NB4 (cell line): ENCODE measurements around the gene BOD1L2.

ENCODE experiments used
- DNase-seq: peaks from one replicate; pipeline ENCODE4 v3.0.0; 2010; ENCODE audit warnings: low read depth
- H3K4me3 ChIP-seq: one replicate; pipeline ENCODE4 v1.5.1; 2011; ENCODE audit warnings: mild to moderate bottlenecking, low read depth, low read length, moderate library complexity
- MYC ChIP-seq: IDR thresholded peaks from 2 replicates; pipeline ENCODE4 v1.6.1; 2011; ENCODE audit warnings: low read depth, low read length
- POLR2A ChIP-seq: IDR thresholded peaks from 2 replicates; pipeline ENCODE4 v1.6.1; 2011; ENCODE audit warnings: mild to moderate bottlenecking; ENCODE audit not compliant: insufficient read length; ENCODE audit errors: extremely low read depth
- TF ChIP-seq, protein P1 (sequence below): IDR thresholded peaks from 2 replicates; pipeline ENCODE4 v1.6.1; 2011; ENCODE audit warnings: low read depth, low read length
- TF ChIP-seq, protein P2 (sequence below): IDR thresholded peaks from one replicate; pipeline ENCODE4 v1.5.1; 2012; ENCODE audit warnings: low read depth, low read length

Gene BOD1L2

DNA sequence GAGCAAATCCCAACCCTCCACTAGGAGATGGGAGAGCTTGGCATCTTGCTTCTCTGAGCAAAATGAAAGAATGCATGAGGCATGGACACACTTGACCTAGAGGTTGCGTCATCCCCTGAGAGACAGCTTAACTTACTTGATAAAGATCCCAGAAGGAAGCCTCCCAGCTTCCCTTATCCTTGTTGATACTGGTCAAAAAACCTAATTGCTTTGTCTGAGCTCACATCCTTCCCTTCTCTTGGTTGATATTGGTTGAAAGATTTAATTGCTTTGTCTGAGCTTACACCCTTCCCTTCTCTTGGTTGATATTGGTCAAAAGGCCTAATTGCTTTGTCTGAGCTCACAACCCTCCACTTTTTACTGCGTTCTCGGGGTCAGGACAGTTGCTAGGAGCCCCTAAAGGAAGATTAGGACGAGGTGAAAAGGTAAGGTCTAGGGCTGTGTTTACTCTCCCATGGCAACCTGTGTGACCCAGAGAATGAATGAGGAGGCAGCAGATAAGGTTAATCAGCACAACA, 12.2 kb upstream of the BOD1L2 start:
- TF ChIP-seq MYC: no peak
- TF ChIP-seq, protein P1, sequence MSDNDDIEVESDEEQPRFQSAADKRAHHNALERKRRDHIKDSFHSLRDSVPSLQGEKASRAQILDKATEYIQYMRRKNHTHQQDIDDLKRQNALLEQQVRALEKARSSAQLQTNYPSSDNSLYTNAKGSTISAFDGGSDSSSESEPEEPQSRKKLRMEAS: no peak
- no peak overlapping the region for H3K4me3 ChIP-seq
- DNase-seq: peak; percentile 5

DNA sequence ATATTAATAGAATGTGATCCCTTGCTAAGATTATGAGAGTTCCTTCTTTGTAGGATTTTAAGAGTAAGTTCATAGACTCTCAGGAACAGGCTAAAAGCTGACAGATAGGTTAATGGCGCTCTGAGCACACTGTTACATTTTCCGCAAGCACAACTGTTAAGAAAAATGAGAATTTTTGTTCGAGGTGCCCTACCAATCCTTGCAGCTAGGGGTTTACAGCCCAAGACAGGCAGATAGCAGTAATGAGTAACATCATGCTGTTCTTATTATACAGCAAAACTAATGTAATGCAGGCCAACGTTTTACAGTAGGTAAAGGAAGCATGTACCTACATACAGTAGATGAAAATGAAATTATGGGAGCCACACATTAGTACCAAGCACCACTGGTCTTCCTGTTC, 11.2 kb upstream of the BOD1L2 start:
- no peak overlapping the region for H3K4me3 ChIP-seq
- no peak for DNase-seq
- TF ChIP-seq, protein P2, sequence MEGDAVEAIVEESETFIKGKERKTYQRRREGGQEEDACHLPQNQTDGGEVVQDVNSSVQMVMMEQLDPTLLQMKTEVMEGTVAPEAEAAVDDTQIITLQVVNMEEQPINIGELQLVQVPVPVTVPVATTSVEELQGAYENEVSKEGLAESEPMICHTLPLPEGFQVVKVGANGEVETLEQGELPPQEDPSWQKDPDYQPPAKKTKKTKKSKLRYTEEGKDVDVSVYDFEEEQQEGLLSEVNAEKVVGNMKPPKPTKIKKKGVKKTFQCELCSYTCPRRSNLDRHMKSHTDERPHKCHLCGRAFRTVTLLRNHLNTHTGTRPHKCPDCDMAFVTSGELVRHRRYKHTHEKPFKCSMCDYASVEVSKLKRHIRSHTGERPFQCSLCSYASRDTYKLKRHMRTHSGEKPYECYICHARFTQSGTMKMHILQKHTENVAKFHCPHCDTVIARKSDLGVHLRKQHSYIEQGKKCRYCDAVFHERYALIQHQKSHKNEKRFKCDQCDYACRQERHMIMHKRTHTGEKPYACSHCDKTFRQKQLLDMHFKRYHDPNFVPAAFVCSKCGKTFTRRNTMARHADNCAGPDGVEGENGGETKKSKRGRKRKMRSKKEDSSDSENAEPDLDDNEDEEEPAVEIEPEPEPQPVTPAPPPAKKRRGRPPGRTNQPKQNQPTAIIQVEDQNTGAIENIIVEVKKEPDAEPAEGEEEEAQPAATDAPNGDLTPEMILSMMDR: no peak
- TF ChIP-seq POLR2A (no peak), MYC (no peak)
- TF ChIP-seq, protein P1: no peak

DNA sequence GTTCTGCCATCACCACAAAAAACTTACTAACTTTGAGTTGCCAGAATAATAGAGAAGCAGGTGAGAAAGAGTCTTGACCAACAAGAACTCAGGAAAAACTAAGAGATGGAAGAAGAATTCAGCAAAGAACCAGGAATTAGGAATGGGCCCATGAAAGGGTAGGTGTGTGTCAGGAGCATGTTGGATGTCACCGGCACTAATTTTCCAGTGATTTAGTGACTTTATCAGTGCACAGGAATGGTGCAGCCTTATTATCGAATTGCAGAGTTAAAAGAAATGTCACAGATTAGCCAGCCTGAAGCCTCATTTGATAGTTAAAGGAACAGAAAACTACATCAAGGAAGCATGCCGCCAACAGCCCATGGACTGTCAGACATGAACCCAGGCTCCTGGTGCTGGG, 9.0 kb upstream of the BOD1L2 start:
- TF ChIP-seq POLR2A (no peak), MYC (no peak)
- TF ChIP-seq, protein P2: no peak
- TF ChIP-seq, protein P1: no peak
- H3K4me3 ChIP-seq: no peak overlapping the region
- DNase-seq: no peak

DNA sequence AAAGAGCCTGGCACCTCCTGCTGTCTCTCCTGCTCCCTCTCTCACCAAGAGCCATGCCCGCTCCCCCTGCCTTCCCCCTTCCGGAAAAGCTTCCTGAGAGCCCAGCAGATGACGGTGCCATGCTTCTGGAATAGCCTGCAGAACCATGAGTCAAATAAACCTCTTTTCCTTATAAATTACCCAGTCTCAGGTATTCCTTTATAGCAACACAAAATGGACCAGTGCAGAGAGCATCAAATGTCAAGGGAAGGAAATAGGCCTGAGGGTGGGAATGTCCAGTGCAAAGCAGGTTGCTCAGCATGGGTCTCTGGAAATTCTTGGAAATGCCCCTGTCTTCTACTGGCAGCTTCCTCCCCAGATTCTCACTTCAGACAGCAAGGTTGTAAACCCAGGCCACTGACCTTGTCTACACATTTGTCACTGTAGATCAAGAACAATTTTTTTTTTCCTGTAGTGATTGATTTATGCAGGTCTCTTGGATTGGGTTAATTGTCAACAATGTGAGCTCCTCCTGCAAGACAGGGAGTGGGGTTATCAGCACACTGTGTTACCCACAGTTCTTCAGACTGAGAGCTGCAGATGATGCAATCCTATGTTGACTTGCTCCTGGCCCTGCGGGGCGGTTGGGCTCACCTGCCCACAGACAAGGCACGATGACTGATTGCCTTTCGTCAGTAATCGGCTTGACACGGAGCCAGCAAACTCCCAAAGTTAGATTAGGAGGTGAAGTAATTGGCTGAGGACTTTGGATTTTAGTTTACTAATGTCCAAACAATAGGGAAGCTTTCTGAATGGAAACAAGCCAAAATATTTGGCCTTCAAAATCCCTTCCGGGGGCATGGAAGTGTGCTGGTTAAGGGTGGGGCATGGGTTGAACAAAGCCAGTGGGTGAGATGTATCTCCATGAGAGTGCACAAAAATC, 5.4 kb upstream of the BOD1L2 start:
- no peak for TF ChIP-seq POLR2A
- TF ChIP-seq, protein P1: no peak
- DNase-seq: no peak
- H3K4me3 ChIP-seq: no peak overlapping the region

DNA sequence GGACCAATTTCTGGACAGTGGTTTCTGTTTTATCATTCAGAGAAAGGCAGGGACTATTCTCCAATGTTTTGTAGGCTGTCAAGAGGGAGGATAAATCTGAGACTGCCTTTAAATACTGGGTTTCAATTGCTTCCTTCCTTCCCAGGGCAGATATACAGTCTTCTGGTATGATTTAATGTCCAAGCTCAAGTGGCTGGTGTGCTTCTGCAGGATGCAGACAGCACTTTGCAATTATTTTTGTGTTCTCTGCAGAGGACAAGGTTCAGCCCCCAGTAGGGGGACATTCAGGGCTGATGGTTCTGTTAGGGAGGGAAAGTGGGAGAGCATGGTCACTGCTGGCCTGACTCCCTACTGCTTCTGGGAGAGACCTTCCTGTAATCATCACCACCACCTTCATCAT, 4.6 kb upstream of the BOD1L2 start:
- no peak for DNase-seq
- TF ChIP-seq POLR2A (no peak), MYC (no peak)
- TF ChIP-seq, protein P2: no peak
- TF ChIP-seq, protein P1: no peak
- H3K4me3 ChIP-seq: no peak overlapping the region

DNA sequence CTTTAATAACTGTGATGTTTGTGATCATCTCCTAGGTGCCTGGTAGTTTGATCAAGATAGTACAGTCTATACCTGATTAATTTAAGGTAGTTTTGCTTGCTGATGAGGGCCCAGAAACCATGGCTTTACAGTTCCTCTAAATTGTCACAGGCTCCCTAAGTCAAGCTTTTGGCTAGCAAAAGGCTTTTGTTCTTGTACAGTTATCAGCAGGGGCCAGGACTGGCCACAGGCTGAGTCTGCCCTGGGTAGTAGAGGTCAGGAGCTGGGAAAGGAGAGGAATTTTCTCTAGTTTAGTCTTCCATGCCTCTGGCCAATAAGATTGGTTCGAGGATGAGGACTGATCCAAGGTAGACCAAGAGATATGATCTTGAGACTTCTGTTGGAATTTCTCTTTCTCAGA, 3.6 kb upstream of the BOD1L2 start:
- no peak for DNase-seq
- H3K4me3 ChIP-seq: no peak overlapping the region
- TF ChIP-seq, protein P1: no peak
- TF ChIP-seq MYC: no peak
- TF ChIP-seq, protein P2: no peak
- TF ChIP-seq POLR2A: no peak
